Measurements from ENCODE around the gene METTL26.

Gene METTL26

GRCh38 chr16:678209-678857, 42.2 kb upstream of the METTL26 start:
- no peak for DNase-seq (ENCODE audit: low read depth, low spot score)
- ChIA-PET CTCF (interaction anchor here (1.1 to 3.2 kb wide), 5 partner anchors 10 to 99 kb away, joined by 3 to 21 read pairs (median 3); partner anchors contain the start of gene RHOT2), POLR2A (interaction anchor here (1.0 kb wide), 1 partner anchor 9 kb away, joined by 6 read pairs; no protein-coding TSS in a partner anchor)
- no peak for TF ChIP-seq CTCF (IDR thresholded peaks at IDR 0.05; ENCODE audit: insufficient read depth, low read length, missing control alignments)
- H3K4me3 ChIP-seq (ENCODE audit: low read depth, low read length): no peak overlapping the region

GRCh38 chr16:677316-678190, 41.4 kb upstream of the METTL26 start:
- CTCF ChIA-PET: interaction anchor here (1.1 to 1.4 kb wide), 3 partner anchors 11 to 98 kb away, joined by 3 to 6 read pairs (median 3); no protein-coding TSS in a partner anchor

GRCh38 chr16:676913-677312, 40.8 kb upstream of the METTL26 start:
- ChIA-PET CTCF (interaction anchor here (1.4 to 2.5 kb wide), 2 partner anchors 11 to 12 kb away, joined by 3 to 10 read pairs; no protein-coding TSS in a partner anchor), POLR2A (interaction anchor here (1.2 kb wide), 1 partner anchor 10 kb away, joined by 3 read pairs; the partner anchor contains the start of gene RHOT2)
- no peak for DNase-seq (ENCODE audit: low read depth, low spot score)
- TF ChIP-seq CTCF (IDR thresholded peaks at IDR 0.05; ENCODE audit: insufficient read depth, low read length, missing control alignments): no peak
- H3K4me3 ChIP-seq (ENCODE audit: low read depth, low read length): no peak overlapping the region

More at GRCh38 chr16:677316-678190, 41.4 kb upstream of the METTL26 start:
- DNase-seq (ENCODE audit: low read depth, low spot score): no peak
- no peak overlapping the region for H3K4me3 ChIP-seq (ENCODE audit: low read depth, low read length)
- POLR2A ChIA-PET: no interaction called here
- no peak for TF ChIP-seq CTCF (IDR thresholded peaks at IDR 0.05; ENCODE audit: insufficient read depth, low read length, missing control alignments)

- no peak for DNase-seq (ENCODE audit: low read depth, low spot score)
- ChIA-PET POLR2A (interaction anchor here (1.2 to 2.1 kb wide), 2 partner anchors 8 to 9 kb away, joined by 3 to 7 read pairs; partner anchors contain the start of genes JMJD8 and RHOT2), CTCF (interaction anchor here (1.4 to 2.5 kb wide), 3 partner anchors 9 to 12 kb away, joined by 3 to 10 read pairs (median 8); partner anchors contain the start of gene RHOT2)
- no peak for TF ChIP-seq CTCF (IDR thresholded peaks at IDR 0.05; ENCODE audit: insufficient read depth, low read length, missing control alignments)
- H3K4me3 ChIP-seq (ENCODE audit: low read depth, low read length): no peak overlapping the region
These were observed 40.4 kb upstream of the METTL26 start for GRCh38 chr16:676565-676902.

- H3K4me3 ChIP-seq (ENCODE audit: low read depth, low read length): peak overlapping the region; percentile 45
- DNase-seq (ENCODE audit: low read depth, low spot score): no peak
- ChIA-PET POLR2A (interaction anchor here (0.5 to 2.1 kb wide), 3 partner anchors 8 to 254 kb away, joined by 3 to 7 read pairs (median 3); partner anchors contain the start of genes JMJD8 and RHOT2), CTCF (interaction anchor here (1.1 to 2.5 kb wide), 3 partner anchors 8 to 11 kb away, joined by 5 to 10 read pairs (median 8); partner anchors contain the start of gene RHOT2)
- no peak for TF ChIP-seq CTCF (IDR thresholded peaks at IDR 0.05; ENCODE audit: insufficient read depth, low read length, missing control alignments)
These were observed 39.9 kb upstream of the METTL26 start for GRCh38 chr16:675884-676564.
